Measurements from ENCODE around the gene PPP2R1B. TPM values are rescaled to one million over a fixed set of nuclear protein-coding genes. Genes with fewer than 3 reads are reported as not detected.

The PPP2R1B gene
- total RNA-seq, 3 donors from 2014 or later (not counting 1 experiment from before 2014, with no cell fraction given): 32.6 to 41.4 (median 40.8) TPM

- Histone ChIP-seq H3K27me3 (ENCODE audit: control insufficient read depth, insufficient read depth, low read length) (no peaks in the 10 kb centered on the region), H3K4me3 (ENCODE audit: low read length) (no peak overlapping the region), H3K4me1 (ENCODE audit: control insufficient read depth, insufficient read depth, low read length) (no peaks in the 10 kb centered on the region), H3K27ac (ENCODE audit: low read length) (no peak overlapping the region), H3K36me3 (ENCODE audit: control insufficient read depth, insufficient read depth, low read length) (peaks cover 5% of the 10 kb centered on the region), H3K9me3 (ENCODE audit: control insufficient read depth, insufficient read depth, low read length) (no peaks in the 10 kb centered on the region)
- TF ChIP-seq CTCF (IDR thresholded peaks at IDR 0.05): no peak
- Mint-ChIP-seq H3K9me3 (no peaks in the 10 kb centered on the region), H3K4me3 (no peak overlapping the region), H3K4me1 (no peaks in the 10 kb centered on the region), H3K27me3 (ENCODE audit: low read depth in 2 of 2) (no peaks in the 10 kb centered on the region), H3K27ac (no peak overlapping the region), H3K36me3 (no peaks in the 10 kb centered on the region)
- no peak for ATAC-seq
- intact Hi-C loops (cut with micrococcal nuclease): no loop called here
- DNase-seq: no peak
- WGBS (ENCODE audit: insufficient coverage): 91% methylated on average over 2 of the region's 2 CpGs
These were observed 75.0 kb downstream of the PPP2R1B start for GRCh38 chr11:111691176-111691575.

- ATAC-seq (no peak), DNase-seq (no peak)
- no peaks in the 10 kb centered on the region for H3K36me3 Mint-ChIP-seq
- no peaks in the 10 kb centered on the region for H3K27me3 Mint-ChIP-seq (ENCODE audit: low read depth in 2 of 2)
- H3K4me1 Mint-ChIP-seq: no peaks in the 10 kb centered on the region
- no peak overlapping the region for H3K4me3 Mint-ChIP-seq
- intact Hi-C loops (cut with micrococcal nuclease): no loop called here
- no peak for TF ChIP-seq CTCF (IDR thresholded peaks at IDR 0.05)
- no peak overlapping the region for H3K27ac Mint-ChIP-seq
- Histone ChIP-seq H3K4me1 (ENCODE audit: control insufficient read depth, insufficient read depth, low read length) (no peaks in the 10 kb centered on the region), H3K9me3 (ENCODE audit: control insufficient read depth, insufficient read depth, low read length) (no peaks in the 10 kb centered on the region), H3K27ac (ENCODE audit: low read length) (no peak overlapping the region), H3K27me3 (ENCODE audit: control insufficient read depth, insufficient read depth, low read length) (no peaks in the 10 kb centered on the region), H3K36me3 (ENCODE audit: control insufficient read depth, insufficient read depth, low read length) (peaks cover 5% of the 10 kb centered on the region), H3K4me3 (ENCODE audit: low read length) (no peak overlapping the region)
- no peaks in the 10 kb centered on the region for H3K9me3 Mint-ChIP-seq
- over 99% methylated on average over 7 of the region's 7 CpGs for WGBS (ENCODE audit: insufficient coverage)
These were observed 78.2 kb downstream of the PPP2R1B start for GRCh38 chr11:111688013-111688412.

GRCh38 chr11:111684251-111684650, 81.9 kb downstream of the PPP2R1B start:
- intact Hi-C loops (cut with micrococcal nuclease): no loop called here
- Mint-ChIP-seq H3K9me3 (no peaks in the 10 kb centered on the region), H3K36me3 (no peaks in the 10 kb centered on the region), H3K4me1 (no peaks in the 10 kb centered on the region), H3K27me3 (ENCODE audit: low read depth in 2 of 2) (no peaks in the 10 kb centered on the region), H3K4me3 (no peak overlapping the region), H3K27ac (no peak overlapping the region)
- no peak for TF ChIP-seq CTCF (IDR thresholded peaks at IDR 0.05)
- H3K27me3 ChIP-seq (ENCODE audit: control insufficient read depth, insufficient read depth, low read length): no peaks in the 10 kb centered on the region
- peaks cover 2% of the 10 kb centered on the region for H3K36me3 ChIP-seq (ENCODE audit: control insufficient read depth, insufficient read depth, low read length)
- no peaks in the 10 kb centered on the region for H3K4me1 ChIP-seq (ENCODE audit: control insufficient read depth, insufficient read depth, low read length)
- DNase-seq: no peak
- 100% methylated on average over 1 of the region's 2 CpGs for WGBS (ENCODE audit: insufficient coverage)
- ATAC-seq: no peak
- no peak overlapping the region for H3K27ac ChIP-seq (ENCODE audit: low read length)
- H3K9me3 ChIP-seq (ENCODE audit: control insufficient read depth, insufficient read depth, low read length): no peaks in the 10 kb centered on the region
- no peak overlapping the region for H3K4me3 ChIP-seq (ENCODE audit: low read length)

- no peaks in the 10 kb centered on the region for H3K4me1 ChIP-seq (ENCODE audit: control insufficient read depth, insufficient read depth, low read length)
- no peak overlapping the region for H3K27ac ChIP-seq (ENCODE audit: low read length)
- H3K27me3 ChIP-seq (ENCODE audit: control insufficient read depth, insufficient read depth, low read length): no peaks in the 10 kb centered on the region
- Mint-ChIP-seq H3K36me3 (no peaks in the 10 kb centered on the region), H3K9me3 (no peaks in the 10 kb centered on the region), H3K4me1 (no peaks in the 10 kb centered on the region), H3K27me3 (ENCODE audit: low read depth in 2 of 2) (no peaks in the 10 kb centered on the region), H3K4me3 (no peak overlapping the region), H3K27ac (no peak overlapping the region)
- intact Hi-C loops (cut with micrococcal nuclease): no loop called here
- ATAC-seq (no peak), DNase-seq (no peak)
- no peaks in the 10 kb centered on the region for H3K9me3 ChIP-seq (ENCODE audit: control insufficient read depth, insufficient read depth, low read length)
- H3K4me3 ChIP-seq (ENCODE audit: low read length): no peak overlapping the region
- 84% methylated on average over 3 of the region's 3 CpGs for WGBS (ENCODE audit: insufficient coverage)
- H3K36me3 ChIP-seq (ENCODE audit: control insufficient read depth, insufficient read depth, low read length): peaks cover 2% of the 10 kb centered on the region
- TF ChIP-seq CTCF (IDR thresholded peaks at IDR 0.05): no peak
These were observed 82.4 kb downstream of the PPP2R1B start for GRCh38 chr11:111683806-111684205.

Data from natural killer cell (primary cell).